EH (cell line): ENCODE measurements around the gene PTPRU.
A peak's percentile ranks its signal among the peaks of the same experiment; 100 is the strongest.

Experiments used
- DNase-seq: peaks from one replicate; pipeline ENCODE4 v3.0.0-alpha.2; 2015; ENCODE audit warnings: low read depth

The PTPRU gene

DNA sequence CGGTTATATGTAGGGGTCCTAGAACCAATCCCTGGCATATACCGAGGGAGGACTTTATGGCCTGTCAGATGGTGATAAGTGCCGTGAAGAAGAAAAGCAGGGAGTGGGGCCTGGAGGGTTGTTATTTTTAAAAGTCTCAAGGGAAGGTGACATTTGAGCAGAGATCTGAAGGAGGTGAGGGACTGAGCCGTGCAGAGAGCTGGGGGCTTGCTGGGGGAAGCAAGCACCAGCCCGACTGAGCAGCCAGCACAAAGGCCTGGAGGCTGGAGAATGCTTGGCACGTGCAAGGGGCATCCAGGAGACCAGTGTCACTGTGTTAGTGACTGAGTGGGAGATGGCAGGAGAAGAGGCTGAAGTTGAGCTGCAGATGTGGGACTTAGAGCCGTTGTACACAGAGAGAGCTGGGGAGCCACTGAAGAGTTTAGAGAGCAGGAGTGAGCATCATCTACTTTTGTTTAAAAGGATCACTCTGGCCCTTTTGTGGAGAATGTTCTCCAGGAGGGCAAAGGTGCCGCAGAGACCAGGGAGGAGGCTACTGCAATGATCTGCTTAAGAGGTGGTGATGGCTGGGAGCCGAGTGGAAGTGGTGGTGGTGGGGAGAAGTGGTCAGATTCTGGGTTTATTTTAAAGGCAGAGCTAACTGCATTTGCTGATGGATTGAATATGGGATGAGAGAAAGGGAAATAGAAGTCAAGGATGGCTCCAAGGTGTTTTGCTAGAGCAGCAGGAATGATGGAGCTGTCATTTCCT is 31.2 kb downstream of the PTPRU start:
- no peak for DNase-seq

DNA sequence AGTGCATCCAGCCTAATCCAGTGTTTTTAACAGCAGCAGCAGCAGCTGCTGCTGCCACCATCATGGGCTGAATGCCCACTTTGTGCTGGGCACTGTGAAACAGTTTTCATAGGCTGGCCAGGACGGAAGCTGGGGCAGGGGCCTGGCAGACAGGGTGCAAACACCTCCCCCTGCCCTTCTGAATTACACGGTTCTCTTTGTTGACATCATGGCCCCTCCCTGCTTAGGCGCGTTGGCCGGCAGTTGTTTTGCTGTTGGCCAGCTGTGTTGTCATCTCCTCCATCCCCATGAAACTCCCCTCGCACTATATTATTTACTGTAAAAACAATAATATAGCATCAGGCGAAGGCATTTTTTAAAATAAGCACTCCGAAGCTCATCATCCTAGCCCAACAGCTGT is 33.1 kb downstream of the PTPRU start:
- no peak for DNase-seq

DNA sequence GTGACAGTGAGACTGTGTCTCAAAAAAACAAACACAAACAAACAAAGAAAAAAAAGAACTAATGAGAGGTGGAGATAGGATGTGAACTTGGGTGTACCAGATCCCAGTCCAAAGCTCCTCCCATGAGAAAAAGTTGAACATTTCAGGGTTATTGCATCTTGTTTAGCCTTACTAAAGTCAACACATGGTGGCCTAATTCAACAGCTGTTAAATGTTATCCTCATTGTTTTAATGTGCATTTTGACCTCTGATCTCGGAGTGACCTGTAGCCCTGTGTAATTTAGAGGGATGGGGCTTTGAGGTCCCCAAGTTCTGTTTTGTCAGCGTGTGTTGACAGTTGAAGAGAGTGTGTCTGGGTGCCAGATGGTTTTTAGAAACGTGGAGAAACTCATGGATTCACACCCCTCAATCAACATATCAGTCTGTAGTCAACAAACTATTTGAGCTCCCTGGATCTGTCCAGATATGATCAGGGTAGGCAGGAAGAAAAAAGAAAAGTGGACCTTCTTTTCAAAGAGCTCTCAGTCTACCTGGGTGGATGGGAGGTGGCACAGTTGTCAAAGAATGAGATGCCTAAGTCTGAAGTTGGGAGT is 34.7 kb downstream of the PTPRU start:
- no peak for DNase-seq

DNA sequence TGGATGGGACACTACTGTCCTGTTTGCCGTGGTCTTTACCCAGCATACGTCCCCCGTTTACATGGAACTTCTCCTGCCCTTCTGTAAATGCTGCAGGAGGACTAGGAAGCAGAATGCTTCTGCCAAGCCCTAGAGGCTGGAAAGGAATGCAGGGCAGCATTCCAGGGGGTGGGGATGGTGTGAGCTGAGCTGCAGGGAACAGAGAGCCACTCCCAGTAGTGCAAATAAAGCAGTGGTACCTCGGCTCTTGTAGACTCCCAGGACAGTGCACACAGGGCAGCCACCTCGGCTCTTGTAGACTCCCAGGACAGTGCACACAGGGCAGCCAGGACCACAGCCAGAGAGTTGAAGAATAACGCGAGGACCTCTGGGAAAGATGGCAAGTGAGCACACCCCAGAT is 35.4 kb downstream of the PTPRU start:
- peak; percentile 86 for DNase-seq

DNA sequence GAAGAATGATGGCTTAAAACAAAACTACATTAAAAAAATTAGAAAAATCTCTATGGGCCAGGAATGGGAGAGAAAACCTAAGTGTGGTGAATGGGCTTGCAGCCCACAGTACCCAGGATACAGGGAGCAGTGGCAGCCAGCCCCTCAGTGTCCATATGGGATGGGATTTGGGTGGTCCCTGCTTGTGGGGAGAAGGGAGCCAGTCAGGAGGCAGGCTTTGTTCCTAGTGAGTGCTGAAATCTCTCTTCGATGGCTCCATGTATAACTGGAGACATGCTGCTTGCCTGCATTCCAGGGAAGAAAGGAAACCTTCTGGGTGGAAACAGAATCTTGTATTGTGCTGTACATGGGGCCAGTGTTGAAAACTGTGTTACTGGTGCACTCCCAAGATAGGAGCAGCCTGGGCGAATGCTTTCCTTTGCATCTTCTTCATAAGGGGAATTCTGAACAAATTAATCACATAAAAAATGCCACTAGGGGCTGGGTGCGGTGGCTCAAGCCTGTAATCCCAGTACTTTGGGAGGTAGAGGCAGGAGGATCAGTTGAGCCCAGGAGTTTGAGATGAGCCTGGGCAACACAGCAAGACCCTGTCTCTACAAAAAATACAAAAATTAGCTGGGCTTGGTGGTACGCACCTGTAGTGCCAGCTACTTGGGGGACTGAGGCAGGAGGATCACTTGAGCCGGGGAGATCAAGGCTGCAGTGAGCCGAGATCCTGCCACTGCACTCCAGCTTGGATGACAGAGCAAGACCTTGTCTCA is 36.0 kb downstream of the PTPRU start:
- DNase-seq, result no peak

DNA sequence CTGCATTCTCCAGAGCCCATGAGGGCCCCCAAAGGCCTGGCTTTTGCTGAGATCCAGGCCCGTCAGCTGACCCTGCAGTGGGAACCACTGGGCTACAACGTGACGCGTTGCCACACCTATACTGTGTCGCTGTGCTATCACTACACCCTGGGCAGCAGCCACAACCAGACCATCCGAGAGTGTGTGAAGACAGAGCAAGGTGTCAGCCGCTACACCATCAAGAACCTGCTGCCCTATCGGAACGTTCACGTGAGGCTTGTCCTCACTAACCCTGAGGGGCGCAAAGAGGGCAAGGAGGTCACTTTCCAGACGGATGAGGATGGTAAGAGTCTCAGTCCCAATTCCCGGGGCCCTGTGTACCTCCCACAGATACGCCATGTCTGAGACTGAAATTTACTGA is 39.1 kb downstream of the PTPRU start:
- no peak for DNase-seq

DNA sequence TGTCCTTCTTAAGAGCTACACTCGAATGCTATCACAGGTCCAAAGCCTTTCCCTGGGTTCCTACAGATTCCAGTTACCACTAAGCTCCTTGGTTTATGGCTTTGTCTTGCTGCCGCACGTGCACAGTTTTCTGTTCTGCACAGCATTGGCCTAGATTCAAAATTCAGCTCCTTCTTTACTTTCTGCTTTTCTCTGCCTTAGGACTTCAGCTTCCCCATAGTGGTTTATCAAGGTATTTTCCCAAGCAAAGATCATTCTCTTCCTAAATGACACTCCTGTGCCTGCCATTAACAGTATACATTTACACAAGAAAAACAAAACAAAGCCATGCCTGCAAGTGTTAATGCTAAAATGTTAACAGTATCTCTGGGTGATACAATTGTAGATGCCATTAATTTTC is 41.8 kb downstream of the PTPRU start:
- DNase-seq, result no peak

DNA sequence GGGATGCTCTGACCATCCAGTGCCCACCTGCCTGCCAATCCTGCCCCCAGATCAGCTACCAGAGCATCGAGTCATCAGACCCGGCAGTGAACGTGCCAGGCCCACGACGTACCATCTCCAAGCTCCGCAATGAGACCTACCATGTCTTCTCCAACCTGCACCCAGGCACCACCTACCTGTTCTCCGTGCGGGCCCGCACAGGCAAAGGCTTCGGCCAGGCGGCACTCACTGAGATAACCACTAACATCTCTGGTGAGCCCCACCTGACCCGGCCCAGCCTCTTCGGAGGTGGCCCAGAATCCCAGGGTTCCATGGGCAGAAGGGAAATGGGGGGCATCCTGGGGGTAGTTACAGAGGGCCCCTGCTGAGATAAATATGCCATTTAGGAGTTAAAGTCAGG is 43.1 kb downstream of the PTPRU start:
- no peak for DNase-seq

DNA sequence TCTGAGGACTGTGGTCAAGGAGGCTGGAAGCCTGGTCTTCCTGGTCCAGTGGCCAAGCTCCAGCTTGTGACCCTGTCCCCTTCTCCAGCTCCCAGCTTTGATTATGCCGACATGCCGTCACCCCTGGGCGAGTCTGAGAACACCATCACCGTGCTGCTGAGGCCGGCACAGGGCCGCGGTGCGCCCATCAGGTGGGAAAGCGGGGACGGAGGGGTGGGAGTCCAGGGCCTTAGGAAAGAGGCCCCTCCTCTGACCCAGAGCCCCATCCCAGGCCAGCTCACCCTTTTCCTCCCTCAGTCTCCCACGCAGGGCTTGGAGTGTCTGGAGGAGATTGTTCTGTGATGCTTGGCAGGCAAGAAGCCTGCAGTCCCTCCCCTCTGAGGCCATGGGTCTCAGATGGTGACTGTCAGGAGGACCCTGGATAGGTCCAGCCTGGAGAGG is 43.6 kb downstream of the PTPRU start:
- DNase-seq, result no peak

DNA sequence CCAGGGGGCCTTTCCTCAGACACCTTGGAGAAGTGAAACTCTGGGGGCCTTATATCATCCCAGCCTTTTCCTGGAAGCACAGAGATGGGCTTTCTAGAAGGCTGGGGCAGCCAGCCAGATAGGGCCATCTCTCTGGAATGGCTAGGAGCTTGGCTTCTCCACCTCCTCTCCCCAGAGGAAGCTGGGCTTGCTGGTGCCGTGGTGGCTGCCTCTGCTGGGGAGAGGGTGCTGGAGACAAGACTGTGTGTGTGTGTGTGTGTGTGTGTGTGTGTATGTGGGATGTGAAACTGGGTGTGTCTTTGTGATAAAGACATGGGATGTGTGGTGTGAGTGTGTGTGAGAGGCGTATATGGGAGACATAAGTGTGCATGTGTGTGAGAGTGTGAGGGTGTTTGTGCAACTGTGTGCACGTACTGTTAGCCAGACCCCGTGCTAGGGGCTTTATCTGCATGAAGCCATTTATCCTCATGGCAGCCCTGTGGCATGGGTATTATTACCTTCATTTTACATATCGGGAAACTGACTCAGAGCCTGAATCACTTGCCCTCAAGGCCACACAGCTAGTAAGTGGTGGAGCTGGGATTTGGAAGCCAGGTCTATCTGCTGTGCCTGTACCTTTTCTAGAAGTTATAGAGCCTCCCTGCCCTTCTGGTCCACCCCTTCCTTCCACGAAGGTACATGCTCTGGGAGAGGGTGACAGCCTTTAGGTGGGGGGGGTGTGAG is 44.2 kb downstream of the PTPRU start:
- peak; percentile 49 for DNase-seq

DNA sequence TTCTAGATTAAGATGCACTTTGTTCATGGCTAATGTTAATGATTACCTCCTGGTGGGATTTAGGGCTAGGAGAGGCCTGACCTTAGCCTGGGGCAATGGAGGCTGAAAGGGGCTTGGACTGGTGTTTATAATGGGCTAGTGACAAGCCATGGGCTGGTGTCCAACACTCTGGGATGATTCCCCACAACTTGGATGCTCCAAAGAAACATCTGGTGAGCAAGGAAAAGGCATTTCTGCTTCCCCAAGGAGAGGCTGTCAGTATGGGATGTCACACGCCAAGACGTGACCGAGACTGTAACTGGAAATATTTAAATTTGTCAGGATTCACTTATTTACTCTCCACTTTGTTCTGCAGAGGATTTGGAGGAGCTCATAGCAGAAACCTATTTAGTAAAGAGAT is 45.2 kb downstream of the PTPRU start:
- DNase-seq, result peak; percentile 8

DNA sequence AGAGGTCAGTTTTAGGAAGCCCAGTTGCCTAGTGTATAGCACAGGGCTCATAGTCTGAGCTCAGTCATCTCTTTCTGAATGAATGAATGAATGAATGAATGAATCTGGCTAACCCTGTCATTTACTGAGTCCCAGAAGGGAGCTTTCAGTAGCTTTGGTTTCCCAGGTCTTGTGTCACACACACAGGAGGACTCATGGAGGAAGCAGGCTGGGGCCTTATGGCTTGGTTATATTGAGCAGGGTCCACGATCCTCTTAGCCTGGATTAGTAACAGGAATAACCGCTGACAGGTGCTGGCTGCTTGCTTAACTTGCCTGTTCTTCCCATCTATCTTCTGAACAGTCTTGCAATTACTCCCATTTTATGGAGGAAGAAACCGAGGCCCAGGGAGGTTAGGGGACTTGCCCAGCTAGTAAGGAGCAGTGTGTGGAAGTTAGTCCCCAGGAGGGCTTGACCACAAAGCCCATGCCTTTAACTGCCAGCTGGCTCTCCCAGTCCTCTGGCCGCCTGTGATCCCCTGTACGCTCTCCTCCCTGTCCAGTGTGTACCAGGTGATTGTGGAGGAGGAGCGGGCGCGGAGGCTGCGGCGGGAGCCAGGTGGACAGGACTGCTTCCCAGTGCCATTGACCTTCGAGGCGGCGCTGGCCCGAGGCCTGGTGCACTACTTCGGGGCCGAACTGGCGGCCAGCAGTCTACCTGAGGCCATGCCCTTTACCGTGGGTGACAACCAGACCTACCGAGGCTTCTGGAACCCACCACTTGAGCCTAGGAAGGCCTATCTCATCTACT is 46.0 kb downstream of the PTPRU start:
- no peak for DNase-seq

DNA sequence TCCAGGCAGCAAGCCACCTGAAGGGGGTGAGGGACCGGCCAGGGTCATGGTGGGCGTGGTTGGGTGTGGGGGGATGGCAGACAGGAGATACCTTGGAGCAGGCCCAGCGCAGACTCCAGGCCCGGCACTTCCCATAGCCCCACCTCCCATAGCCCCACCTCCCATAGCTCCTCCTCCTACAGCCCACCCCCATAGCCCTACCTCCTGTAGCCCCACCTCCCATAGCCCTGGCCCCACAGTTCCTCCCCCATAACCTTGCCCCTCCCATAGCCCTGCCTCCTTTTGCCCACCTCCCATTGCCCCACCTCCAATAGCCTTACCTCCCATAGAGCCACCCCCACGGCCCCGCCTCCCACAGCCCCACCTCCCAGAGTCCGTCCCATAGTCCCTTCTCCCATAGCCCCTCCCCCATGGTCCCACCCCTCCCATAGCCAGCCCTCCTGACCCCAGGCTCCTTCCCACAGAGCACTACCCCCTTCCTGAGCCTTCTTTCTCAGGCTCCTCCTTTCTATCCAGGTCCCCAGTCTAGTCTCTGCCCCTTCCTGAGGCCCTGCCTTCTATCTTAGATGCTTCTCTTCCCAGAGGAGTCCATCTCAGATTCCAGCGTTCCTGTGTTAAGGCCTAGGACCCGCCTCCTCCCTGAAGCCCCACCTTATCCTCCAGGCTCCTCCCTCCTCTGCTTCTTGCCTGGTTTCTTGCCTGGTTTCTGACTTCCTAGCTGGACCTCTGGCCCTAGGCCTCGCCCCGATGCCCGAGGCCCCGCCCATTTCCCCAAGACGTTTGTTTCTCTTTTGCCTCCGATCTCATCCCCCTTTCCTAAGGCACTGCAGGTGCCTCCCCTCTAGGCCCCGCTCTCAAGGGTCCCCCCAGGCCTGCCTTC is 46.8 kb downstream of the PTPRU start:
- DNase-seq, result peak; percentile 77

DNA sequence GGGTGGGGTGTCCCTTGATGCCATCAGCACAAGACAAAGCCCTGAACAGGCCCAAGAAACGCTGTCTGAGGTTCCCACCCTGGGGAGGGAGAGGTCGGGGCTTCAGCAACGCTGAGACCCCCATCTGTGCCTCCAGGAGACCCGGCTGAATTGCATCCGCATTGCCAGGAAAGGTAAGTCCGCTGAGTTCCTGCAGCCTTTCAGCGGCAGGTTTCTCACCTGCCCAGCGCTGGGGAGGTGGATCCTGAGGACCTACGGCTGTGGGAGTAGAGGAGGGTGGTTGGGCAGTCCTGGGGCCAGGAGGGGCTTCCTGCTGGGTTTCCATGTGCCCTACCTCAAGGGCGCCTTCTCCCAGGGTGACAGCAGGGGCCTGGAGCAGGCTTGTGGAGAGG is 47.5 kb downstream of the PTPRU start:
- DNase-seq, result no peak

DNA sequence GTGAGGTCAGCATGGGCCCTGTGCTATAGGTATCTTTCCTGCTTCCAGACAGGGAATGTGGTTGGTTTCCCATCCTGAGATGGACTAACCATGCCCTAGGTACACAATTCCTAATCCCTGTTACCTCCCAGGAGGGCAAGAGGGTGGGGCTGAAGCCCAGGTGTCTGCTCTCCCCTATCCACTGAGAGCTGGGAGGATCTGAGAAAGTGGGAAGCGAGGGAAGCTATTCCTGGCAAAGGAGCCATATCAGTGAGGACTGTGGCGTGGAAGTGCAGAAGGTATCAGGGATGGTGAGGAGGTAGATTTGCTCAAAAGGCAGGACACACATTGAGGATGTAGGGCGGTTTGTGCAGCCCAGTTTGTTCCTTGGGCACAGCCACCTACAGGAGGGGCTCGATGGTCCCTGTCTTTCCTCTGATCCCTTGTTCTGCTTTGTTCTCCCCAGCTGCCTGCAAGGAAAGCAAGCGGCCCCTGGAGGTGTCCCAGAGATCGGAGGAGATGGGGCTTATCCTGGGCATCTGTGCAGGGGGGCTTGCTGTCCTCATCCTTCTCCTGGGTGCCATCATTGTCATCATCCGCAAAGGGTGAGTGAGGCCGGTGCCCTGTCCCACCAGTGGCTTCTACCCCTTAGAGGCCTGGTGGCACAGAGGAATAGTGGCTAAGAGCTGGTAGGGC is 48.1 kb downstream of the PTPRU start:
- DNase-seq, result no peak

DNA sequence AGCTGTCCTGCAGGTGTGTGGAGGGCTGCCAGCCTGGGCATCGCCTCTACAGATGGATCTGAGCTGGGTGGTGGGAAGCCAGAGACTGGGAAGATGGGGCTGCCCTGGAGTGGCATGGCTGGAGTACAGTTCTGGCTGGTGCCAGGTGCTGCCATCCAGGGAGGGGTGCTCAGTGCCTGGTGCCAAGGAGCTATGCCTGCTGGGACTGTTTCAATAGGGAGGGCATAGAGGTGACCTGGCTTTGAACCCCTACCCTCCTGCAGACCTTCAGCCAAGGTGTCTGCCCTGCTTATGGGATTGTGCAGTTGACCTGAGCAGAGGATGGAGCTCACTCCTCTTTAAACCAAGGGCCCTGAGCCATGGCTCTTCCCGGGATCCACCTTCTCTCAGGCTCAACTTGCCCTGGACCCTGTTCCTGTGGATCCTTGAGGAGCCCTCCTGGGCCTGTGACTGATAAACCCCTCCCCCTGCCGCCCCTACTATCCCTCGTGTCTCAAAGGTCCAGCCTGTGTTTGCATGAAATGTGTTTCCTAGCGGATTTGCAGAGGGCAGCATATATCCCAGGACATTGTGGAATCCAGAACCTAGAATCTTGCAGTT is 48.7 kb downstream of the PTPRU start:
- DNase-seq, result no peak

DNA sequence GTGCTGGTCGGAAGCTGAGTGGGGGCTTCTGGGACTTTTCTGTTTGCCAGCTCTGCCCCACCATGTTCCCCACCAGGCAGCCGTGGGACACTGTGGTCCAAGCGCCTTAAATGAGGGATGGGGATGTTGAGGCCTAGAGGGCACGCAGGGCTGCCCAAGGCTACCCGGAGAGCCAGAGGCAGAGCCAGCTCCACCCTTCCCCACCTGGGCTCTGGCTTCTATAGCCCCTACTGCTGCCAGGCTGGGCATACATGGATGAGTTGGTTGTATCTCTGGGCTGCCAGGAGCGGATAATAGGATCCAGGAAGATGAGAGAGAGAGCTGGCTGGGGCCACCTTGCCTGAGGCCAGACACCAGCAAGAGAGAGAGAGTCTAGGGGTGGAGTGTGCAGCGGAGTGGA is 49.4 kb downstream of the PTPRU start:
- DNase-seq, result no peak

DNA sequence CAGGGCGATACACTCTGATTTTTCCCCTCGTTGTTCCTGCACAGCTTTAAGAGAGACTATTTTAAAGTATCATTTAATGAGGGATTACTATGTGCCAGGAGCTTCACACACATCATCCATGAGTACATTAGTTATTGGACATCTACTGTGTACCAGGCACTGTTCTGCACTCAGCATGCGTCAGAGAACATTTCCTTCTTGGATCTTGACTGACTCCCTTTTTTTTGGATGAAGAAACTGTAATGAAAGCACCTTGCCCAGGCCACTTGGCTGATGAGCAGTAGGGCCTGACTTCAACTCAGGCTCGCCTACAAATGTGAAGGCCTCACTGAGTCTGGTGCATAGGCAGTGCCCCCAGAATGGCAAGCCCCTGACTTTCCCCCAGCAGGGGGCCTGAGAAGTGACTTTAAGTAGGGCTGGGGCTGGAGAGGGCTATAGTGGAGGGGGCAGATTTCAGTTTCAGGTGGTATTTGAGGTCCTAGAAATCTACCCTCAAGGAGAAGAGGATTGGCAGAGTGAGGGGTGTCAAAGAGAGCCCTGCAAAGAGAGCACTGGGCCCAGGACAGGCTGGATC is 50.0 kb downstream of the PTPRU start:
- DNase-seq, result no peak

DNA sequence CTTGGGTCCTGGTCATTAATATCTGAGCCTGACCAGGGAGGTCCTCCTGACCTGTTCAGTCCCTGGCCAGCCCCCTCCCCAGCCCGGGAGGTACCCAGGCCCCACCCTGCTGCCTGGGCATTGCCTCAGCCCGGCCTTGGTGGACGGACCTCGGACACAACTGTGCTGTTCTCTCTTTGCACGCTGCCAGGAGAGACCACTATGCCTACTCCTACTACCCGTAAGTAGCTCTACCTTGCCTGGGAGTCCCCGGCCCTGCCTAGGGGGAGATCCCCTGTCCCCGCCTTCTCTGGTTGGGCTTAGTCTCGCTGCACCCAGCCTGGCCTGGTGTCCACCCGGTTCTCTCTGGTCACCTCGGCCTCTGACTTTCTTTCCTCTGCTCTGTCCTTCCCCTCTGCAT is 53.2 kb downstream of the PTPRU start:
- no peak for DNase-seq
